GM19468 (cell line): ENCODE results near the gene SH3BGR.

Experiments
- ATAC-seq: cut with Tn5 transposase; IDR thresholded peaks from one replicate; pipeline ENCODE4 v1.9.1; 2021; ENCODE audit warnings: mild to moderate bottlenecking, moderate library complexity, moderate number of reproducible peaks; ENCODE audit not compliant: unreplicated experiment; ENCODE audit errors: extremely low read depth

SH3BGR gene

DNA sequence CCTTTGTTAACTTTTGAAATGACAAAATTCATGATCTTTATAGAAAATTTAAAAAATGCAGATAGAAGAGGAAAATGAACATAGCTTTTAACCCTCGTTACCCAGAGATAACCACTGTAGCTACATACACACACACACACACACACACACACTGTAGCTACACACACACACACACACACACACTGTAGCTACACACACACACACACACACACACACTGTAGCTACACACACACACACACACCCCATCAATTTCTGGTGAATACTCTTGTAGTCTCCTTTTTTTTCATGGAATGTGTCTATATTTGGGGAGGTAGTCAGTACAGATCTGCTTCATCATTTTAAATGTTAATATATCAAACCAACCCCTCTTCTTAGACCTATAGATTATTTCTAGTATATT, 58.5 kb downstream of the SH3BGR start:
- no peak for ATAC-seq

DNA sequence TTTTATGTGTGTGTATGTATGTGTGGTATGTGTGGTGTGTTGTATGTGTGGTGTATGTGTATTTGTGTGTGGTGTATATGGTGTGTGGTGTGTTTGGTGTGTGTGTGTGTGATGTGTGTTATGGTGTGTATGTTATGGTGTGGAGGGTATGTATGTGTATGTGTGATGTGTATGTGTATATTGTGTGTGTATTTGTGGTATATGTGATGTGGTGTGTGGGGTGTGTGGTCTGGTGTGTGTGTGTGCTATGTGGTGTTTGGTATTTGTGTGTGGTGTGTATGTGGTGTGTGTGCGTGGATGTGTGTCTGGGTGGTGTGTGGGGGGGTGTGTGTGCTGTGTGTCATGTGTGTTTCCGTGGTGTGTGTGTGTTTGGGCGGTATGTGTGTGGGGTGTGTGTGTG, 59.3 kb downstream of the SH3BGR start:
- ATAC-seq: no peak

DNA sequence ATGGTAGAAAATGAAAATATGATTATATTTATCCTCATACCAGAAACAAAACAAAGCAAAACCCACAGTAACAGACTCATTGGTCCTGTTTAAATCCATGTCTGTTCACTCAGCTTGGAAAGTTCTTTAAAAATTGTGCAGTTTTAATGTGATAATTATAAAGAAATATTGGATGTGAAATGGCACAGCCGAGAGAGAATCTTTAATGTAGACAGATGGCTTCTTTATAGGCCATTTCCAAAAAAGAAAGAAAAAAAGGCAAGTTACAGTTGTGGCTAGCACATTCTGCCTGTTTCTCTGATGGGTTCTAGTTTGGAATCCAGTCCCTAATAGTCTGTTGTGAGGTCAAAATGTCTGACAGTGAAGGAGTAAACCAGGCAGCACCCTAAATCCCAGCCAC, 62.0 kb downstream of the SH3BGR start:
- ATAC-seq: no peak

DNA sequence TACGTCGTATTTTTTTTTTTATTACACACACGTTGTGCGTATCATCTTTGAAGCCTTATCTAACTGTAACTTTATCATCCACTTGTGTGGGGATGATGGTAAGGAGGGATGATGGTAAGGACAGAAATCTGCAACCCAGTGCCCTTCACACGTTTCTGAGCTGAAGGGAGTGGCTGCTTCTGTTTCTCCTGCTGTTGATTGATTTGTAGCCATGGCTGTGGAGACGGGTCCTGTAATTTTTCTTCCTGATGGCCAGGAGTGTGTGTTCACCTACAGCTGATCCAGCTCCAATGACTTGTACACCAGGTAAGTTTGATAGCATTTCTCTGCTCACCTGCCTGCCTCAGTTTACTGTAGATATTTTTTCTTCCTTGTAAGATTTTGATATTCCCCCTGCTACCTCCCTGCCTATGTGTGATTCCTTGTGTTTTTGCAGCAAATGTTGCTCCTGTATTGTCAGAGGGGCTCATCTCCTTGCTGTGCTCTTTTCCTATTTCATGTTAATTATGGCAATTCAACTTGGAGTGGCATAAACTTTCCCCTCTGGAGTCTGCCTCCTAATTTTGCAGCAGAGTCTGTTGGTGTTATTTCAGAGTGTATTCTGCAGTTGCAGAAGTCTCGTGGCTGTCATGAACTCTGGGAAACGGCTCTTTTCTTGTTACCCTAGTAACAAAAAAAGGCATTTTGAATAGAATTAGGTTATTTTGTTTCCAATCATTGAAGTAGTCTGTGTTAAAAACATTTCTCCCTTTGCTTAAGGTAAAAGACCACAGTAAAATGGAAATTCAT, 64.1 kb downstream of the SH3BGR start:
- no peak for ATAC-seq

DNA sequence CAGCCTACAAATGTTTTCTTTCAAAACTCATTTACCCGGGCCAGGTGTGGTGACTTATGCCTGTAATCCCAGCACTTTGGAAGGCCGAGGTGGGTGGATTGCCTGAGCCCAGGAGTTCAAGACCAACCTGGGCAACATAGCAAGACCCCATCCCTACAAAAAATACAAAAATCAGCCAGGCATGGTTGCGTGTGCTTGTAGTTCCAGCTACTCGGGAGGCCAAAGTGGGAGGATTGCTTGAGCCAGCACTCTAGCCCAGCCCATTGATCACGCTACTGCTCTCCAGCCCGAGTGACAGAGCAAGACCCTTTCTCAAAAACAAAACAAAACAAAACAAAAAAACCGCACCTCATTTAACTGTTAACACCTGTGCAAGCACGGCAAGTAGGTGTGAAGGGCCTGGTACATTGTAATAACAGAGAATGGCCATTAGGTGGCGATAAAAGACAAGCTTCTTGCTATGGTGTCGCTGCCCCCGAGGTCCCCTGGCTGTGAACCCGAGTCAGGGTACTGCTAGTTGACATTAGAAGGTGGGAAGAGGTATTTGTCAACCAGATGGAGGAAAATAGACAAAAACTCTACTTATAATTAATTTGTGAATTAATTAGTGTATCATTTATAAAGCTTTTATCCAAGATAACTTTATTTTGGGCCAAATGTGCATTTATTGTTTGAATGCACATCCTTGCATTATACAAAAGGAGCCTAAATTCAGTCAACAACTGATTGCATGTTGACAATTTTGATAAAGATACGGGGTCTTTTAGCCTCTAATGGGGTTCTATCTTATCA, 66.5 kb downstream of the SH3BGR start:
- no peak for ATAC-seq

DNA sequence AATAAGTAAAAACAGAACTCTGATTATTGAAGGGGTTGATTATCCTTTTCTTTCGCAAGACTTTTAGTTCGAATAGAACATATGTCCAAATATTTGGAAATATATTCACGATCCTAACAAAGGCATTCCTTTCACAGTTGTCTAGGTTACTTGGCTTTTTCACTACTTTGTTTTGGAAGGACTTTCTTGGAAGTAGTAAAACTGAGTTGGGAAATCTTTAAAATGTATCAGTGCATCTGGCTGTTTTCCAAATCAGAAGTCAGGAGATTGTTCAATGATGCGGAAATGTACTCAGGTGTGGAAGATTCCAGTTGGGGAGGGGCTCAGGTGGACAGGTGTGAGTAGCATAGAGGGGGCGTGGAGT, 67.1 kb downstream of the SH3BGR start:
- ATAC-seq: no peak

DNA sequence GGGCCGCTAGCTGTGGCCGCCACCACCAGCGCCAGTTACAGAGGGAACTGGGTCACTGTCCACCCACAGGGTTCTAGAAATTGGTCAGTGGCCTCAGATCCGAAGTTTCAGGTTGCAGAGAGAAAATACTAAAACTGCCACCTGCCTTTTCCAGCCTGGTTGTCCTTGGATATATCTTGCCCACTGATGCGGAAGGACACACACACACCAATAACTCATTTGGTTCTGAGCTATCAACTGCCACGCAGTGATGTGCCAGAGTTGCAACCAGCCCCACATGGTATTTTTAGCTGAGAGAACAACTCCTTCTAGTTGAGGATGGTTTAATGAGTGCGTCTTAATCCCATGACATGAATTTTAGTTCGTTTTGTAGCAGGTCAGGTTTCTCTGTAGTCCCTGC, 68.1 kb downstream of the SH3BGR start:
- ATAC-seq: no peak

DNA sequence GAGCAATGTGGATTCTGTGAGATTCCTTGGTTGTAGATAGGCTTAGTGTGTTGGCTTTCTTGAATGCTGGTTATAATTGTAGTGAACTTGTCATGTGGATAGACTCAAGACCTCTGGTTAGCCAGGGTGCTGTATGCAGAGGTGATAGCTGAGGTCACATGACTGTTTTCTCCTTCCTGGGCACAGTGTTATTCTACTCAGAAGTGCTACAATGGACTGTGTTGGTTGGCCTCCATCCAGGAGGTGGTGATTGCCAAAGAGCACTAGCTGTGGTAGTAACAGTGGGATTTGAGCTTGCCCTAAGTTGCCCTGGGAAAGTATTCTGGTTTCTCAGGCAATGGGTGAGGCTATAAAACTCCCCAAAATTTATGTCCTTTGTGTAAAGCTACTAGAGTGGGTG, 71.6 kb downstream of the SH3BGR start:
- ATAC-seq: no peak

DNA sequence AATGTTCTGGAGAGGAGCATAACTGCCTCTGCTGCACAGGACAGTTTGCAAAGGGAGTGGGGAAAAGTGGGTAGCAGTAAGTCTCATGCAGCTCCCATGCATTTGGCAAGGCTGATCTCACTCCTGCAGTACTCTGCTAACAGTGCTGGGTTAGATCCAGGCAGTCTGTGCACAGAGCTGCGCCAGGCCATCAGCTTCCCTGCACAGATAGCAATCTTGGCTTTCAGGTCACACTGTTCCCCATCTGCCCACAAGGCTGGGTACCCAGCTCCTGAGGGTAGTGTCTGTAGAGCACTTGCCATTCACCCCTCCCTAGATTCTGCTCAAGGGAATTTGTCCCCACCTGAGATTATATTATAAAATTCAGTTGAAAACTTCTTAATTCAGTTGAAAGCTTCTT, 72.1 kb downstream of the SH3BGR start:
- no peak for ATAC-seq

DNA sequence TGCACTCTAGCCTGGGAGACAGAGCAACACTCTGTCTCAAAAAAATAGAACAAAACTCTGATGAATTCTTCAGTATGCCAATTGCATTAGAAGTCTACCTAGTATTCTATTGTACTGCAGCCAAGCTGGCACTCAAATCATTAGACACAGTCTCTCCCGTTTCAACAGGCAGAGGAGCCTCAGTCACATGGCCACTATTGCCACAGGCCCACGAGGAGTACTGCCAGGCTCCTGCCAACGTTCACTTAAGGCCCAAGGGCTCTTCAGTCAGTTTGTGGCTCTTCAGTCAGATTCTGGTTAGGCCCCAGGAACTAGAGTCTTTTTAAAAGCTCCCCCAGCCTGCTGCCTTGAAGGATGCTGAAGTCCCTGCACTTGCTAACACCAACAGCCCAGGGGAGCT, 73.4 kb downstream of the SH3BGR start:
- ATAC-seq: no peak

DNA sequence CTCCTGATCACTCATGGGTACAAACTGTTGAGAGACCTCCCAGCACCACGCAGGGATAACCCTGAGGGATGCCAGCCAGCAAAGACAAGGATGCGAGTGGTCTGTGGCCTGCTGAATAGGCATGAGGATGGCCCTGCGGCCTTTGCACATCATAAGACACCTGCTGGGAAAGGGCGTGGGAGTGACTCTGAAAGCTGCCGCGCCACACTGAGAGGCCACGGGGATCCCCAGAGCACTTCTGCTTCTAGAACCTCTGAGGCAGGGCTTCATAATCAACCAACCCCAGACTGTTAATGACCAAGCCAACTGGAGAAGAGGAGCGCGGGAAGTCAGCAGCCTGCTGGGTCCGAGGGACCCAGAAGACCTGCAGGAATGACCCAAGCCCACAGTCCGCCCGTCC, 73.8 kb downstream of the SH3BGR start:
- ATAC-seq: no peak

DNA sequence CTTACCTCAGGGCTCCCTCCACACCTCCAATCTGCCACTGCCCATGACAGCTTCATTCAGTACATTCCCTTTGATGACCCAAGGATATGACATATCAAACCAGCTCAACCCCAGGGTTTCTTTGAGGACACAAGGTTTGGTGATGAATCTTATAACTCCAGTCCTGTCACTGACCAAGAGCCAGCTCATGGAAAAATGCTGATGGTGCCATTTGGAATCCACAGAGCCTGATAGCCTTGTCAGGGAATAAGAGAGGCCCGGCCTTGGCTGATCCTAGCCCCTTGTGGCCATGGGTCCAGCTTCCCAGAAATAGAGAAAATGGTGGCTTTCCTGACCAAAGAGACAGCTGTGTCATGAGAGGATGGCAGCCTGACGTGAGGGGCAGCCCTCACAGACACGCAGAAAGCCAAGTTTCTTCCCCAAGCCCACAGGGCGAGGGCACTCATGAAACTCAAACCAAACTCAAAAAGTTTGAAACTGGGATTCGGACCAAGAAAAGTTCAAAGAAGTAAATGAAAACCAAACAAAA, 75.4 kb downstream of the SH3BGR start:
- ATAC-seq: no peak

DNA sequence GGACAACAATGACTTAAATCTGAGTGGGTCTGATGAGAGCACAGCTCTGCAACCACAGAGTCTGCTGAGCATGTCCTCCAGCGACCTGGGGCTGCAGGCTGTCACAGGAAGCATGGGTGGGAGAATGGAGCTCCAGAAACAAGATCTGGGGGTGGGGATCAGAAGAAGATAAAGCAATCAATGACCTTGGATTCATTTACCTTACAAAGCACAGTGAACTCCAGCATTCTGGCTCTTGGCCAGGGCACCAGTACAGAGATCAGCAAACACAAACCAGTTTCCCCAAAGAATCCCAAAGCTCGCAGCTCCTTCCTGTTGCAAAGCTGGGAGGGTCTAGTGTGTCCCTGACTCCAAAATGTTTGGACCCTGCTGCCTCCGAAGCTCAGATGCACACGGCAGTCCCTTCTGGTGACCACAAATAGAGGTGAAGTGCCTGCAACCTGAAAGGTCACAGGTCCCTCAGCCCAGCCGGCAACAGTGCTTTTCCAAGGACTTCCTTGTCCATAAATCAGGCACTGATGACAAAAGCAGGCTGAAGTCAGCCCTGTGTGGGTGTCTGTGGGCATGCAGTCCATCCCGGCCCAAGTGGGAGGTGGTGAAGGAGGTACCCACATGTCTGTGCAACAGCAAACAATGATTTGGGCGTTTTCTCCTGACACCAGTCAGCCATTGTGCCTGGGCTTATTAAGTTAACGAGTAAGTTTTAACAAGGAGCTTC, 76.1 kb downstream of the SH3BGR start:
- ATAC-seq: no peak

DNA sequence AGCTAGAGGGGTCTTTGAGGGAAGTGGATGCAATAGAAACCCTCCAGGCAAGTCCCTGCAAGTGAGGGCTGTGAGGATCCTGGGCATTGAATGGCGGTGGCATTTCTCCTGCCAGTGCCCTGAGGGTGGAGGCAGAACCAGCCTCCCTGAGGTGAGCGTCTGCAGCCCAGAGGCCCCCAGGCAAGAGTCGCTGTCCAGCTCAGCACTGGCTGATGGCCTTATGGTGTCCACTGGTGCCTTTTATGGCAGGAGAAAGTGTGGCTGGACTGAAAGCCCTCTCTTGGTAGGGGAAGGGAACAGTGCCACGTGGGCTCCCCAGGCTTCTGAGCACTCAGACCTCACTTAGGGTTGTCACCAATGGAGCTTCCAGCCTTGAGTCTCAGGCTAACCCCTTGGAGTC, 77.3 kb downstream of the SH3BGR start:
- ATAC-seq: no peak

DNA sequence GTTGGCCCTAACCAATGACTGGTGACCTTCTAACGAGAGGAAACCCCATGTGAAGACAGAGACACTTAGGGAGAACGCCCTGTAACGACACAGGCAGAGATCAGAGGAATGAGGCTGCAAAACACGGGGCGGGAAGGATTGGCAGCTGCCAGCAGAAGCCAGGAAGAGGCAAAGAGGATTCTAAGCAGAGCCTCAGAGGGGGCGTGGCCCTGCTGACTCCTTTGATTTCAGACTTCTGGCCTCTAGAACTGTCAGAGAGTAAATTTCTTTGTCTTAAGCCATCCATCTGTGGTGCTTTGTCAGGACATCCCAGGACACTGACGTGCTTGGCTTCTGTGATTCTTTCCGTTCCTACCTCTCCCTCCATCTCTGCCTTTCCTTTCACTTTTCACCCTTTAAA, 79.3 kb downstream of the SH3BGR start:
- ATAC-seq: no peak

DNA sequence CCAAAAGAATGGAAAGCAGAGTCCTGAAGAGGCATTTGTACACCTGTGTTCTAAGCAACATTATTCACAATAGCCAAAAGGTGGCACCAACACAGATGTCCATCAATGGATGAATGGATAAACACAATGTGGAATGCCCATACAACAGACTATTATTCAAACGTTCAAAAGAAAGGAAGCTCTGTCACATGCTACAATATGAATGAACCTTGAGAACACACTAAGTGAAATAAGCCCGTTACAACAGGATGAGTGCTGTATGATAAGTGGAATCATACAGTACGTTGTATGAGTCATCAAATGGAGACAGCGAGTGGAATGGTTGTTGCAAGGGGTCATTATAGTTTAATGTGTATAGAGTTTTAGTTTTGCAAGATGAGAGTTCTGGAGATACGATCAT, 80.1 kb downstream of the SH3BGR start:
- no peak for ATAC-seq

DNA sequence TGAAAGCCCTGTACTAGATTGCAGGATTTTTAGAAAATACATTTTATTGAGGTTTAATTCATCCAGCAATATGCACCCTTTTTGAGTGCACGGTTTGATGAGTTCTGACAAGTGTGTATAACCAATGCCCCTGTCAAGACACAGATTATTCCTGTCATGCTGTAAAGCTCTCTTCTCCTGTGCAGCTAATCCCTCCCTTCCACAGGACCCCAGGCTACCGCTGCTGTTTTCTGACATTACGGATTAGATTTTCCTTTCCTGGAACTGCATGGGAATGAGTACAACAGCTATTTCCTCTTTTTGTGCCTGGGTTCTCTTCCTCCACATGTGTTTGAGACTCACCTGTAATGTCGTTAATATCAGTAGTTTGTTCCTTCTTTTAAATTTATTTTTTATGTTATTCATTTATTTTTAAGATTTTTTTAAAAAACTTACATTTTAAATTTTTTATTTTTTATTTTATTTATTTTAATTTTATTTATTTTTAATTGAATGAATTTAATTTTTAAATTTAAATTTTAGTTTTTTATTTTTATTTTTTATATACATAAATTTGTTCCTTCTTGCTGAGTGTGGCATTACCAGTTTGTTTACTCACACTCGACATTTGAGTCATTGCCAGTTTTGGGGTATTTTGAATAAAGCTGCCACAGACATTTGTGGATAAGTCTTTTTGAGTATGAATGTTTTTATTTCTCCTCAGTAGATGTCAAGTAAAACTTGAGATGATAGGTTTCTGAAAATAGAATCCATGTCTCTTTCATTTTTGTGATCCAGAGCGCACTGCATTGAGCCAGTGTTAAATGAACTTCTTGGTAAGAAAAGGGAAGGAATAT, 82.0 kb downstream of the SH3BGR start:
- no peak for ATAC-seq

DNA sequence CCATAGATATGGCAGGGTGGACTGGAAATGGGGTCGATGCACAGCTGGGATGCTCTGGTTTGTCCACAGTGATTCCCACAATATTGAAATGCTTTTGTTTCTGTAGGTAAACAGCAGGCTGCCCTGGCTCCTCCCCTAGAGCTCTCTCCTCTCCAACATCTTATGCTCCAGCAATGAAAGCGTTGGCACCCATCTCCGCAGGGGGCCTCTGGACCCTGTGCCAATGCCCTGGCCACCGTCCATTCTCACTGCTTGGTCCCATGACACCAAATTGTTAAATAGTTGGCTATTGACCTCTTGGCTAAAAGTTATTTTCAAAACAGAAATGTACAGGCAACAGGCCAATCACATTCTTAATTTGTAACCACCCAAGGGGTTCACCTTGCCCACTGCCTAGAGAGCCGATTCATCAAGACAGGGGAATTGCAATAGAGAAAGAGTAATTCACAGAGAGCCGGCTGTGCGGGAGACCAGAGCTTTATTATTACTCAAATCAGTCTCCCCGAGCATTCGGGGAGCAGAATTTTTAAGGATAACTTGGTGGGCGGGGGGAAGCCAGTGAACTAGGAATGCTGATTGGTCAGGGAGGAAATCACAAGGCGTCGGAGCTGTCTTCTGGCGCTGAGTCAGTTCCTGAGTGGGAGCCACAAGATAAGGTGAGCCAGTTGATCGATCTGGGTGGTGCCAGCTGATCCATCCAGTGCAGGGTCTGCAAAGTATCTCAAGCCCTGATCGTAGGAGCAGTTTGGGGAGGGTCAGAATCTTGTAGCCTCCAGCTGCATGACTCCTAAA, 84.1 kb downstream of the SH3BGR start:
- no peak for ATAC-seq

DNA sequence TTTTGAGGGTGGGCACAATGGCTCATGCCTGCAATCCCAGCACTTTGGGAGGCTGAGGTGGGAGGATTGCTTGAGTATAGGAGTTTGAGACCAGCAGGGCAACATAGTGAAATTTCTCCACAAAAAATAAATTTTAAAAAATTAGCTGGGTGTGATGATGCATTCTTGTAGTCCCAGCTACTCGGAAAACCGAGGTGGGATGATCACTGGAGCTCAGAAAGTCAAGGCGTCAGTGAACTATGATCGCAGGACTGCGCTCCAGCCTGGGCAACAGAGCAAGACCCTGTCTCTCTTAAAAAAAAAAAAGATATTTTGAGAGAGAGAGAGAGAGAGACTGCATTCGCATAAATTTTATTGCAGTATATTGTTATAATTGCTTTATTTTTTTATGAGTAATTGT, 85.1 kb downstream of the SH3BGR start:
- ATAC-seq: no peak
